OCI-LY7 (cell line): ENCODE data around the gene LIPC. TPM values are rescaled to one million over a fixed set of nuclear protein-coding genes. Genes with fewer than 3 reads are reported as not detected.

Source experiments
- BruUV-seq: library from RNA; stranded (reverse); fragments of 400-500 nt; replicated peaks from 2 replicates; lab custom pipeline; 2021; lab: Mats Ljungman, UMichigan
- CTCF ChIA-PET: fragments of 300-600 bp; sonication (Branson Sonifier 250); formaldehyde crosslinking; loops from one replicate; lab custom pipeline; 2022; ENCODE audit warnings: antibody characterized with exemption; ENCODE audit not compliant: unreplicated experiment; lab: Charles Lee
- POLR2A ChIA-PET: fragments of 300-600 bp; sonication (Branson Sonifier 250); formaldehyde crosslinking; loops from one replicate; lab custom pipeline; 2022; ENCODE audit warnings: antibody characterized with exemption; lab: Charles Lee
- DNase-seq: peaks from one replicate; pipeline ENCODE4 v3.0.0-alpha.2; 2015; ENCODE audit warnings: low spot score
- H2AFZ ChIP-seq: fragments of 200-600 bp; sonication (generic), shearing (Covaris generic); 2 replicates; pipeline ENCODE4 v1.6.1; 2014; ENCODE audit warnings: mild to moderate bottlenecking, antibody characterized with exemption, low read length, moderate library complexity
- H3K27ac ChIP-seq: fragments of 200-600 bp; sonication (generic); 2 replicates; pipeline ENCODE4 v1.5.1; 2014; ENCODE audit warnings: mixed run types, low read depth, mild to moderate bottlenecking, moderate library complexity, low read length, inconsistent platforms; ENCODE audit not compliant: poor library complexity, severe bottlenecking
- H3K36me3 ChIP-seq: fragments of 200-600 bp; sonication (generic); 2 replicates; pipeline ENCODE4 v1.6.1; 2014; ENCODE audit warnings: mild to moderate bottlenecking, antibody characterized with exemption, low read length, moderate library complexity, mixed read lengths; ENCODE audit not compliant: insufficient read depth
- H3K4me1 ChIP-seq: fragments of 200-600 bp; sonication (generic); 2 replicates; pipeline ENCODE4 v1.5.1; 2014; ENCODE audit warnings: mild to moderate bottlenecking, low read length; ENCODE audit not compliant: insufficient read depth, poor library complexity, severe bottlenecking
- H3K4me2 ChIP-seq: fragments of 200-600 bp; sonication (generic); 2 replicates; pipeline ENCODE4 v1.6.1; 2014; ENCODE audit warnings: mild to moderate bottlenecking, low read length
- H3K4me3 ChIP-seq: fragments of 200-600 bp; sonication (generic); 2 replicates; pipeline ENCODE4 v1.5.1; 2014; ENCODE audit warnings: mild to moderate bottlenecking, low read depth, low read length; ENCODE audit not compliant: poor library complexity, severe bottlenecking
- H3K79me2 ChIP-seq: fragments of 200-600 bp; sonication (generic); 2 replicates; pipeline ENCODE4 v1.6.1; 2016; ENCODE audit warnings: low read depth, mild to moderate bottlenecking, low read length, moderate library complexity, mixed read lengths; ENCODE audit not compliant: insufficient read depth
- H3K9me2 ChIP-seq: fragments of 200-600 bp; sonication (generic); 2 replicates; pipeline ENCODE4 v1.6.1; 2016; ENCODE audit warnings: mild to moderate bottlenecking, low read length, mixed read lengths; ENCODE audit not compliant: insufficient read depth
- H3K9me3 ChIP-seq: fragments of 200-600 bp; sonication (generic); 2 replicates; pipeline ENCODE4 v1.6.1; 2014; ENCODE audit warnings: mild to moderate bottlenecking, mixed run types, low read length, mixed read lengths
- H4K20me1 ChIP-seq: fragments of 200-600 bp; sonication (generic); 2 replicates; pipeline ENCODE4 v1.6.1; 2014; ENCODE audit warnings: mild to moderate bottlenecking, antibody characterized with exemption, low read length, moderate library complexity, mixed read lengths; ENCODE audit not compliant: insufficient read depth
- EZH2phosphoT487 ChIP-seq: fragments of 200-600 bp; sonication (generic); IDR thresholded peaks from 2 replicates; pipeline ENCODE4 v1.6.1; 2018; ENCODE audit warnings: low read depth, borderline replicate concordance, mild to moderate bottlenecking, mixed run types, antibody characterized with exemption, low read length, moderate library complexity, mixed read lengths
- intact Hi-C: fragments of 100-400 bp; cut with micrococcal nuclease; formaldehyde crosslinking; loops from one replicate; pipeline ENCODE4 v1.10.0; 2022; ENCODE audit not compliant: unreplicated experiment
- total RNA-seq, 2 experiments: library from RNA; depleted of rRNA in 1 of 2; stranded (reverse); fragments of >200 nt in 1 of 2; shearing (Covaris generic) in 1 of 2; gene quantifications; 2 replicates each; pipeline ENCODE4 v1.2.3, GENCODE V29; 2014 to 2022
- TF ChIP-seq, protein P1 (sequence below): fragments of 200-600 bp; sonication (generic); conservative IDR thresholded peaks from 2 replicates; pipeline ENCODE4 v1.5.1; 2014; ENCODE audit warnings: mild to moderate bottlenecking, antibody characterized with exemption, low read length, moderate library complexity, mixed read lengths

LIPC gene
- total RNA-seq, 2 experiments from 2014 or later, result 0.50 TPM; not detected in 1

DNA sequence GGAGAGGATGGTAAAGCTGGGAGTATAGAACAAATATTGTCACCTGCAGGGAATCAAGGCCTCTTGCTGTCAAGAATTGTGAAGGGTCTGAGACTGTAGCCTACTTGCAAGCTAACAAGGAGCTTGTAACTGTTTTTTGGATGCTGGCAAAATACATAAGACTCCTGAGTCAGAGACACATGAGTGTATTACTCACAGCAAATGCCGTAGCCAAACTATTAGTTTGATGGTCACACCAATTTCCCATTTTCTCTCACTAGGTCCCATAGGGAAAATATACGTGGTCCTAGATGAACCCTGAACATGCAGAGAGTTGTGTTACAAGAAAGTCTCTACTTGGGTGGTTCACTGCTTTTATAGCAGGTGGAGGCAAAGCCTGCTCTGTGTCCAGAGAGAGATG lies 44.7 kb upstream of the LIPC start:
- Histone ChIP-seq H3K9me3 (no peaks in the 10 kb centered on the region), H3K4me1 (no peaks in the 10 kb centered on the region), H3K4me2 (no peak overlapping the region), H3K4me3 (no peak overlapping the region), H3K79me2 (no peaks in the 10 kb centered on the region), H2AFZ (no peak overlapping the region), H4K20me1 (no peaks in the 10 kb centered on the region), H3K9me2 (no peaks in the 10 kb centered on the region), H3K27ac (no peak overlapping the region), H3K36me3 (no peaks in the 10 kb centered on the region)
- BruUV-seq, result no TSS peak
- intact Hi-C loops, result no loop called here
- no peak for TF ChIP-seq EZH2phosphoT487
- TF ChIP-seq, protein P1, sequence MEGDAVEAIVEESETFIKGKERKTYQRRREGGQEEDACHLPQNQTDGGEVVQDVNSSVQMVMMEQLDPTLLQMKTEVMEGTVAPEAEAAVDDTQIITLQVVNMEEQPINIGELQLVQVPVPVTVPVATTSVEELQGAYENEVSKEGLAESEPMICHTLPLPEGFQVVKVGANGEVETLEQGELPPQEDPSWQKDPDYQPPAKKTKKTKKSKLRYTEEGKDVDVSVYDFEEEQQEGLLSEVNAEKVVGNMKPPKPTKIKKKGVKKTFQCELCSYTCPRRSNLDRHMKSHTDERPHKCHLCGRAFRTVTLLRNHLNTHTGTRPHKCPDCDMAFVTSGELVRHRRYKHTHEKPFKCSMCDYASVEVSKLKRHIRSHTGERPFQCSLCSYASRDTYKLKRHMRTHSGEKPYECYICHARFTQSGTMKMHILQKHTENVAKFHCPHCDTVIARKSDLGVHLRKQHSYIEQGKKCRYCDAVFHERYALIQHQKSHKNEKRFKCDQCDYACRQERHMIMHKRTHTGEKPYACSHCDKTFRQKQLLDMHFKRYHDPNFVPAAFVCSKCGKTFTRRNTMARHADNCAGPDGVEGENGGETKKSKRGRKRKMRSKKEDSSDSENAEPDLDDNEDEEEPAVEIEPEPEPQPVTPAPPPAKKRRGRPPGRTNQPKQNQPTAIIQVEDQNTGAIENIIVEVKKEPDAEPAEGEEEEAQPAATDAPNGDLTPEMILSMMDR, result no peak
- ChIA-PET POLR2A (no interaction called here), CTCF (no interaction called here)
- no peak for DNase-seq

DNA sequence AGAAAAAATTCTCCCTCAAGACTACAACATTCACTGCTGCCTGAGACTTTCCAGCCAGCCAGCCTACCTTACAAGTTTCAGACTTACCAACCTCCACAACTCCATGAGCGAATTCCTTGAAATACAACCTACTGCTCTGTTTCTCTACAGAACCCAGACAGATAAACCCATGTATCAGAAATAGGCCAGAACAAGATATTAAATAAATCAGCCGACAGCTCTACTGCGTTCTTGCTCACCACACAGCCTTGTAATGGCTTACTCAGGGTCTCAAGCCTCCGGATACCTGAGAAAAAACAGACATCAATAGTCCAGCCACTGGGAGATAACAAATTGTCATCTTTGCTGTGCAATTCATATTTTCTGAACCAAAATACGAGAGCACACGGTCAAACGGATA lies 43.6 kb upstream of the LIPC start:
- Histone ChIP-seq H3K79me2 (no peaks in the 10 kb centered on the region), H3K4me3 (no peak overlapping the region), H3K4me2 (no peak overlapping the region), H2AFZ (no peak overlapping the region), H3K4me1 (no peaks in the 10 kb centered on the region), H3K9me2 (no peaks in the 10 kb centered on the region), H4K20me1 (no peaks in the 10 kb centered on the region), H3K27ac (no peak overlapping the region), H3K9me3 (no peaks in the 10 kb centered on the region), H3K36me3 (no peaks in the 10 kb centered on the region)
- intact Hi-C loops, result no loop called here
- CTCF ChIA-PET, result no interaction called here
- DNase-seq, result no peak
- BruUV-seq, result no TSS peak
- TF ChIP-seq, protein P1, result no peak
- no peak for TF ChIP-seq EZH2phosphoT487
- POLR2A ChIA-PET, result no interaction called here

DNA sequence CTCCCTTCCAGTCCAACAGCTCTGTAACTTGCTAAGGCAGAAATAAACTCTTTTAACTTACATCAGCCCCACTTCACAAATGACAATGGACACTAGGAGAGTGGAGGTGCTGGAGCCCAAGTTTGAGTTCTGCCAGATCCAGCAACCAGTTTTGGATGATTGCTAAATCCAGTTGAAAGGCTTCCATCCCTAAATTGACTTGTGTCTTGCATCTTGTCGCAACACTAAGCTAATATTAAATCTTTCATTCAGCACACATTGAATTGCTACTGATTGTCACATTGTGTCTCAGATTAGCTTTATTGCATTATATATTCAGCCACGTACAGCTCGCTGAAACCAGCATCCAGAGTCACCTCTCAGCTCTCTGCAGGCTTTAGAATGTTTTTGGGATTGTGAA lies 41.7 kb upstream of the LIPC start:
- Histone ChIP-seq H3K9me2 (no peaks in the 10 kb centered on the region), H3K4me3 (no peak overlapping the region), H4K20me1 (no peaks in the 10 kb centered on the region), H3K27ac (no peak overlapping the region), H3K4me1 (no peaks in the 10 kb centered on the region), H2AFZ (no peak overlapping the region), H3K36me3 (no peaks in the 10 kb centered on the region), H3K9me3 (no peaks in the 10 kb centered on the region), H3K4me2 (no peak overlapping the region), H3K79me2 (no peaks in the 10 kb centered on the region)
- DNase-seq, result no peak
- CTCF ChIA-PET, result no interaction called here
- POLR2A ChIA-PET, result interaction anchor here (0.5 kb wide), 1 partner anchor 32 kb away, joined by 3 read pairs; no protein-coding TSS in a partner anchor
- TF ChIP-seq, protein P1, result no peak
- no peak for TF ChIP-seq EZH2phosphoT487
- no TSS peak for BruUV-seq
- intact Hi-C loops, result no loop called here
